ENCODE measurements around the gene CDC42SE1.
A peak's percentile ranks its signal among the peaks of the same experiment; 100 is the strongest.
"Not testable (repeated sequence)": the region's sequence is repeated elsewhere in the genome, so short reads cannot be mapped to it uniquely, and the experiment has no call there.

The CDC42SE1 gene

GRCh38 chr1:151059109-151060006, at the start of gene CDC42SE1:
TSS of gene CDC42SE1 (minus strand) at chr1:151059622. CDS start at chr1:151055730, 3,892 bp downstream.
- peak; percentile 62 to 69 (median 62) for DNase-seq (ENCODE audit: low read depth in 3 of 3)

GRCh38 chr1:151108331-151108730, 48.9 kb upstream of the CDC42SE1 start:
- no peak for DNase-seq (ENCODE audit: low read depth in 3 of 3)

- DNase-seq (ENCODE audit: low read depth in 3 of 3), result no peak
These were observed 47.5 kb upstream of the CDC42SE1 start for GRCh38 chr1:151106894-151107293.

GRCh38 chr1:151104630-151105029, 45.2 kb upstream of the CDC42SE1 start:
- DNase-seq (ENCODE audit: low read depth in 3 of 3), result no peak

- DNase-seq (ENCODE audit: low read depth in 3 of 3), result no peak
These were observed 38.7 kb upstream of the CDC42SE1 start for GRCh38 chr1:151098126-151098525.

GRCh38 chr1:151097426-151097825, 38.0 kb upstream of the CDC42SE1 start:
- DNase-seq (ENCODE audit: low read depth in 3 of 3), result not testable (repeated sequence)

GRCh38 chr1:151085953-151086559, 26.6 kb upstream of the CDC42SE1 start:
- no peak for DNase-seq (ENCODE audit: low read depth in 3 of 3)

- no peak for DNase-seq (ENCODE audit: low read depth in 3 of 3)
These were observed 12.8 kb upstream of the CDC42SE1 start for GRCh38 chr1:151072224-151072623.

- peak; percentile 66 to 88 (median 72) for DNase-seq (ENCODE audit: low read depth in 3 of 3)
These were observed 11.3 kb upstream of the CDC42SE1 start, which contains the start of gene GABPB2 for GRCh38 chr1:151070474-151071276. TSS of gene GABPB2 (plus strand) at chr1:151070761. CDS start at chr1:151088190, 17,429 bp downstream.

GRCh38 chr1:151069103-151069486, 9.7 kb upstream of the CDC42SE1 start:
- no peak for DNase-seq (ENCODE audit: low read depth in 3 of 3)

GRCh38 chr1:151067185-151067584, 7.8 kb upstream of the CDC42SE1 start:
- no peak for DNase-seq (ENCODE audit: low read depth in 3 of 3)

GRCh38 chr1:151065089-151065645, 5.7 kb upstream of the CDC42SE1 start:
- DNase-seq (ENCODE audit: low read depth in 3 of 3), result no peak

- no peak for DNase-seq (ENCODE audit: low read depth in 3 of 3)
These were observed 3.4 kb upstream of the CDC42SE1 start for GRCh38 chr1:151062741-151063371.

- no peak for DNase-seq (ENCODE audit: low read depth in 3 of 3)
These were observed 2.3 kb upstream of the CDC42SE1 start for GRCh38 chr1:151061704-151062103.

- no peak for DNase-seq (ENCODE audit: low read depth in 3 of 3)
These were observed 1.4 kb upstream of the CDC42SE1 start for GRCh38 chr1:151060657-151061421.

- DNase-seq (ENCODE audit: low read depth in 3 of 3), result no peak
These were observed 710 bp upstream of the CDC42SE1 start, which contains the start of gene MLLT11 for GRCh38 chr1:151060007-151060656. TSS of gene MLLT11 (plus strand) at chr1:151060397. CDS start at chr1:151067225, 6,828 bp downstream.

- no peak for DNase-seq (ENCODE audit: low read depth in 3 of 3)
These were observed 730 bp downstream of the CDC42SE1 start for GRCh38 chr1:151058692-151059091.

GRCh38 chr1:151056149-151056548, 3.3 kb downstream of the CDC42SE1 start:
- DNase-seq (ENCODE audit: low read depth in 3 of 3), result no peak

GRCh38 chr1:151055581-151055980, 3.8 kb downstream of the CDC42SE1 start:
- no peak for DNase-seq (ENCODE audit: low read depth in 3 of 3)
